ENCODE data around the gene IRF1. TPM values are rescaled to one million over a fixed set of nuclear protein-coding genes. Genes with fewer than 3 reads are reported as not detected.
A peak's percentile ranks its signal among the peaks of the same experiment; 100 is the strongest.

Gene IRF1
- total RNA-seq, 2 experiments from 2014 or later, result 221 to 228 TPM

DNA sequence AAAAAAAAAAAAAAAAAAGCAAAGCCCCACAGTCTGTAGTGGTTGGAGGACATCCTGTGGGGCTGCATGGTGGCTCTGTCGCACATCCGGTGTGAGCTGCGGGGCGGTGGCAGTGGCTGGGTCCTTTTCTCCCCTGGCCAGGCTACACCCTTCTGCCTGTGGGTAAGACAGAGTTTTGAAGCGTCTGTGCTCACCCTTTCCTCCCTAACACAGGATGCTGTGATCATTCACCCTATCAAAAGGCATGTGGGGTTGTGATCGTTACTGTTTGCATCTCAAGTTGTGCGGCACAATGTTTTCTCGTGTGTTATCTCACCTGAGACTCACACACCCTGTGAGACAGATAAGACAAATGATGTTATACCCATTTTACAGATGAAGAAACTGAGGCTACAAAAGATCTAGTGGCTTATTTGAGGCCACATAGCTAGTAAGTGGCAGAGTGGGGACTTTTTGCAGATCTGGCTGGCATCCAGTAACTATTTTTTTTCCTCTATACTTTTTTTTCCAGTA, 17.5 kb downstream of the IRF1 start:
- no peaks in the 10 kb centered on the region for H3K27me3 Mint-ChIP-seq (ENCODE audit: low read depth)
- ChIA-PET CTCF (interaction anchor here (0.7 to 10.4 kb wide), 14 partner anchors 8 to 86 kb away, joined by 3 to 114 read pairs (median 4); no protein-coding TSS in a partner anchor), POLR2A (interaction anchor here (1.2 to 22.6 kb wide), 8 partner anchors 8 to 62 kb away, joined by 4 to 720 read pairs (median 39); partner anchors contain the start of gene IRF1)
- H3K36me3 Mint-ChIP-seq (ENCODE audit: low read depth), result peaks cover 61% of the 10 kb centered on the region
- peak; percentile 95 for DNase-seq
- H3K9me3 Mint-ChIP-seq (ENCODE audit: insufficient read depth), result no peaks in the 10 kb centered on the region
- H3K4me1 Mint-ChIP-seq (ENCODE audit: low read depth), result peaks cover 92% of the 10 kb centered on the region
- ATAC-seq, result peak; percentile 63
- peak overlapping the region; percentile 42 for H3K4me3 Mint-ChIP-seq
- H3K27ac Mint-ChIP-seq, result peak overlapping the region; percentile 94

DNA sequence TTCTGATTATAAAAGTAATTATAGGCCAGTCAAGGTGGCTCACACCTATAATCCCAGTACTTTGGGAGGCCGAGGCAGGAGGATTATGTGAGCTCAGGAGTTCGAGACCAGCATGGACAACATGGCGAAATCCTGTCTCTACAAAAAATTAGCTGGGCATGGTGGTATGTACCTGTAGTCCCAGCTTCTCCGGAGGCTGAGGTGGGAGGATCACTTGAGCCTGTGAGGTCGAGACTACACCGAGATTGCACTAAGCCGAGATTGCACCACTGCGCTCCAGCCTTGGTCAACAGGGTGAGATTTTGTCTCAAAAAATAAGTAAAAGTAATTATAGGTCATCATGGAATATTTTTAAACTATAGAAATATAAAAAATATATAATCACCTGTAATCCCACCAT, 18.1 kb downstream of the IRF1 start:
- Mint-ChIP-seq H3K27me3 (ENCODE audit: low read depth) (no peaks in the 10 kb centered on the region), H3K27ac (peak overlapping the region; percentile 81), H3K4me3 (no peak overlapping the region), H3K36me3 (ENCODE audit: low read depth) (peaks cover 64% of the 10 kb centered on the region), H3K9me3 (ENCODE audit: insufficient read depth) (no peaks in the 10 kb centered on the region), H3K4me1 (ENCODE audit: low read depth) (peaks cover 92% of the 10 kb centered on the region)
- ATAC-seq, result no peak
- POLR2A ChIA-PET, result interaction anchor here (1.2 to 22.6 kb wide), 8 partner anchors 9 to 86 kb away, joined by 4 to 720 read pairs (median 26); partner anchors contain the start of gene IRF1
- CTCF ChIA-PET, result interaction anchor here (0.9 to 10.4 kb wide), 8 partner anchors 8 to 86 kb away, joined by 3 to 114 read pairs (median 7); no protein-coding TSS in a partner anchor
- no peak for DNase-seq

DNA sequence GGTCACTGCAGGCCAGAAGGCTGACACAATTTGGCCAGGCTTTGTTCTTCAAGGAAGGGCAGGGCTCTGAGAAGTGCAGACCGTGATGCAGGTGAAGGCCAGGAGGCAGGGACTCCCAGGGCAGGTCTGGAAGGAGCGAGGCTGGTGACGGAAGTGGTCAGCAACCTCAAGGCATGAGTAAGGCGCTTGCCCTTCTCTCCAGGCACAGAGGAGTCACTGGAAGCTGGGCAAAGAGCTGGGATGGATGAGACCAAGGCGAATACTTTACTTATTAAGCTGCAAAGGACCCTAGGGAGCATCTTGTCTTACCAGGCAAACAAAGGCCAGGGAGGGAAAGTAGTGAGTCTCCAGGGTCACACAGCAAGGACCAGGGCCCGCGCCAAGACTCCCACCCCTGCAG, 18.6 kb downstream of the IRF1 start:
- ATAC-seq (no peak), DNase-seq (no peak)
- POLR2A ChIA-PET, result interaction anchor here (1.2 to 22.6 kb wide), 7 partner anchors 10 to 86 kb away, joined by 4 to 720 read pairs (median 31); partner anchors contain the start of gene IRF1
- Mint-ChIP-seq H3K4me3 (no peak overlapping the region), H3K4me1 (ENCODE audit: low read depth) (peaks cover 92% of the 10 kb centered on the region), H3K9me3 (ENCODE audit: insufficient read depth) (no peaks in the 10 kb centered on the region), H3K36me3 (ENCODE audit: low read depth) (peaks cover 65% of the 10 kb centered on the region), H3K27me3 (ENCODE audit: low read depth) (no peaks in the 10 kb centered on the region), H3K27ac (peak overlapping the region; percentile 84)
- CTCF ChIA-PET, result interaction anchor here (0.9 to 10.4 kb wide), 11 partner anchors 8 to 86 kb away, joined by 3 to 114 read pairs (median 5); no protein-coding TSS in a partner anchor

GRCh38 chr5:132471151-132471907, 19.2 kb downstream of the IRF1 start:
- ChIA-PET POLR2A (interaction anchor here (0.9 to 22.6 kb wide), 8 partner anchors 11 to 85 kb away, joined by 3 to 720 read pairs (median 26); partner anchors contain the start of gene IRF1), CTCF (interaction anchor here (0.9 to 10.4 kb wide), 10 partner anchors 8 to 85 kb away, joined by 3 to 114 read pairs (median 4); no protein-coding TSS in a partner anchor)
- Mint-ChIP-seq H3K4me1 (ENCODE audit: low read depth) (peaks cover 95% of the 10 kb centered on the region), H3K27ac (peak overlapping the region; percentile 84), H3K27me3 (ENCODE audit: low read depth) (no peaks in the 10 kb centered on the region), H3K9me3 (ENCODE audit: insufficient read depth) (no peaks in the 10 kb centered on the region), H3K36me3 (ENCODE audit: low read depth) (peaks cover 61% of the 10 kb centered on the region), H3K4me3 (no peak overlapping the region)
- DNase-seq (no peak), ATAC-seq (no peak)

DNA sequence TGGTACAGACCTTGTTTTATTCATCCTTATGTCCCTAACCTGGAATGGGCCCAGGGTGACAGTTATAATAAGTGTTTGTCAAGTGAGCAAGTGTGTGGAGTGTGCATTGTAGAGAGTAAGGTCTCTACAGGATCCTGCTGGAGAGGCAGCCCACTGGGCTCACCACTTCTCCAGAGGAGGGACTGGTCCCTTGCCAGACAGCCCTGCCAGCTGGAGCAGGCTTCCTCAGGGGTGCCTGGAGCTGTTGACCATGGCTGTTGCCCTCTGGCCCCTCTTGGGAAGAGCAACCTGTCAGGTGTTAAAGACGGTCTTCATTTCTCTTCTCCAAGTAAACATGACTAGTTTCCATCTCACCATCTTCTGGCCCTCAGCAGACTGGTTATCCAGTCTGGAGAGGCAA, 20.0 kb downstream of the IRF1 start:
- ChIA-PET POLR2A (interaction anchor here (0.7 to 22.6 kb wide), 6 partner anchors 11 to 44 kb away, joined by 3 to 720 read pairs (median 39); partner anchors contain the start of gene IRF1), CTCF (interaction anchor here (1.3 to 10.4 kb wide), 4 partner anchors 8 to 43 kb away, joined by 3 to 114 read pairs (median 34); no protein-coding TSS in a partner anchor)
- no peaks in the 10 kb centered on the region for H3K9me3 Mint-ChIP-seq (ENCODE audit: insufficient read depth)
- no peak for ATAC-seq
- H3K36me3 Mint-ChIP-seq (ENCODE audit: low read depth), result peaks cover 56% of the 10 kb centered on the region
- H3K4me3 Mint-ChIP-seq, result no peak overlapping the region
- peak overlapping the region; percentile 53 for H3K27ac Mint-ChIP-seq
- H3K27me3 Mint-ChIP-seq (ENCODE audit: low read depth), result no peaks in the 10 kb centered on the region
- no peak for DNase-seq
- peaks cover 95% of the 10 kb centered on the region for H3K4me1 Mint-ChIP-seq (ENCODE audit: low read depth)

- Mint-ChIP-seq H3K27me3 (ENCODE audit: low read depth) (no peaks in the 10 kb centered on the region), H3K4me1 (ENCODE audit: low read depth) (peaks cover 96% of the 10 kb centered on the region), H3K36me3 (ENCODE audit: low read depth) (peaks cover 58% of the 10 kb centered on the region), H3K27ac (peak overlapping the region; percentile 62), H3K9me3 (ENCODE audit: insufficient read depth) (no peaks in the 10 kb centered on the region), H3K4me3 (no peak overlapping the region)
- ChIA-PET POLR2A (interaction anchor here (0.7 to 22.6 kb wide), 5 partner anchors 12 to 59 kb away, joined by 3 to 720 read pairs (median 3); partner anchors contain the start of gene IRF1), CTCF (interaction anchor here (1.2 to 10.4 kb wide), 7 partner anchors 9 to 87 kb away, joined by 3 to 114 read pairs (median 6); partner anchors contain the start of gene IRF1)
- no peak for DNase-seq
- no peak for ATAC-seq
Measured at GRCh38 chr5:132470010-132470392, 20.6 kb downstream of the IRF1 start.

- no peaks in the 10 kb centered on the region for H3K27me3 Mint-ChIP-seq (ENCODE audit: low read depth)
- no peak for DNase-seq
- H3K27ac Mint-ChIP-seq, result peak overlapping the region; percentile 3
- POLR2A ChIA-PET, result interaction anchor here (0.7 to 22.6 kb wide), 4 partner anchors 12 to 59 kb away, joined by 3 to 720 read pairs (median 40); partner anchors contain the start of gene IRF1
- peaks cover 59% of the 10 kb centered on the region for H3K36me3 Mint-ChIP-seq (ENCODE audit: low read depth)
- no peak for ATAC-seq
- no peak overlapping the region for H3K4me3 Mint-ChIP-seq
- H3K4me1 Mint-ChIP-seq (ENCODE audit: low read depth), result peaks cover 96% of the 10 kb centered on the region
- H3K9me3 Mint-ChIP-seq (ENCODE audit: insufficient read depth), result no peaks in the 10 kb centered on the region
- CTCF ChIA-PET, result interaction anchor here (1.0 to 10.4 kb wide), 10 partner anchors 9 to 87 kb away, joined by 3 to 114 read pairs (median 5); partner anchors contain the start of gene IRF1
Measured at GRCh38 chr5:132469380-132470009, 21.1 kb downstream of the IRF1 start.

DNA sequence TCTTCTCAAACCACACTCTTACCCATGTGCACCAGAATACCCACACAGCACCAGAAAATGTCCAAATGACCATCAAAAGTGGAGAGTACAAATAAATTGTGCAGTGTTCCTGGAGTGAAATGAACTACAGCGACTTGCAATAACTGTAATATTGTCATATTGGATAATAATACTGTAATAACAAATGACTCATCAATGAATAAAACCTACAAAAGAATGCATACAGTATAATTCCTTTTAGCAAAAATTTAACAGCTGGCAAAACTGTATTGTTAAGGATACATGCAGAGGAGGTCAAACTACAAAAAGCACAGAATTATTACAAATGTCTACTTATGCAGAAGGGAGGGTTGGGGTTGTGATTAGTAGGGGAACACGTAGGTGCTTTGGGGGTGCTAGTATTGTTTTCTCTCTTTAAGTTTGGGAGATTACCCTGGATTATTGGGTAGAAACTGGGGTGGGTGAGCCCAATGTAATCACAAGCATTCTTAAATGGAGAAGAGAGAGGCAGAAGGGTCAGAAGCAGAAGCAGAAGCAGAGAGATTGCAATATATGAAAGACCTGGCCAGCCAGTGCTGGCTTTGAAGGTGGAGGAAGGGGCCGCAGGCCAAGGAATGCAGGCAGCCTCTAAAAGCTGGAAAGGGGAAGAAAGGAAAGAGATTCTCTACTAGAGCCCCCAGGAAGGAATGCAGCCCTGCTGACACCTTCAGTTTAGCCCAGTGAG, 21.8 kb downstream of the IRF1 start:
- no peak for DNase-seq
- Mint-ChIP-seq H3K9me3 (ENCODE audit: insufficient read depth) (no peaks in the 10 kb centered on the region), H3K4me3 (no peak overlapping the region), H3K36me3 (ENCODE audit: low read depth) (peaks cover 60% of the 10 kb centered on the region), H3K27me3 (ENCODE audit: low read depth) (no peaks in the 10 kb centered on the region), H3K27ac (peak overlapping the region; percentile 27), H3K4me1 (ENCODE audit: low read depth) (peaks cover 98% of the 10 kb centered on the region)
- POLR2A ChIA-PET, result interaction anchor here (1.2 to 22.6 kb wide), 4 partner anchors 13 to 58 kb away, joined by 3 to 720 read pairs (median 192); partner anchors contain the start of gene IRF1
- ATAC-seq, result no peak
- CTCF ChIA-PET, result interaction anchor here (1.0 to 10.4 kb wide), 10 partner anchors 10 to 86 kb away, joined by 3 to 114 read pairs (median 5); partner anchors contain the start of gene IRF1

- no peak for DNase-seq
- H3K4me3 Mint-ChIP-seq, result peak overlapping the region; percentile 60
- POLR2A ChIA-PET, result interaction anchor here (1.5 to 6.4 kb wide), 10 partner anchors 11 to 57 kb away, joined by 4 to 308 read pairs (median 17); partner anchors contain the start of gene IRF1
Measured at GRCh38 chr5:132467287-132467984, 23.1 kb downstream of the IRF1 start.

More at GRCh38 chr5:132467287-132467984, 23.1 kb downstream of the IRF1 start:
- peak overlapping the region; percentile 92 for H3K27ac Mint-ChIP-seq
- H3K27me3 Mint-ChIP-seq (ENCODE audit: low read depth), result no peaks in the 10 kb centered on the region
- CTCF ChIA-PET, result interaction anchor here (0.9 to 10.4 kb wide), 15 partner anchors 8 to 81 kb away, joined by 3 to 114 read pairs (median 15); partner anchors contain the start of gene IRF1
- ATAC-seq, result peak; percentile 2
- H3K4me1 Mint-ChIP-seq (ENCODE audit: low read depth), result peaks cover 99% of the 10 kb centered on the region
- H3K9me3 Mint-ChIP-seq (ENCODE audit: insufficient read depth), result no peaks in the 10 kb centered on the region
- peaks cover 69% of the 10 kb centered on the region for H3K36me3 Mint-ChIP-seq (ENCODE audit: low read depth)

Measured in activated CD8-positive, alpha-beta T cell treated with anti-CD3 and anti-CD28 coated beads, Interleukin-2, amount 10 ng/mL, durations not matched to agents 7 days and 5 days (primary cell).